Gastroesophageal sphincter (tissue), 3 donors: ENCODE results near the gene KIZ.

Experiments used
- CTCF ChIP-seq, 4 experiments: fragments of 200-600 bp in 2 of 4; fragments of 450-650 bp in 2 of 4; sonication (generic) in 1 of 4; IDR thresholded peaks; one replicate each; pipeline ENCODE4 v1.5.1; 2017 to 2019; ENCODE audit warnings: antibody characterized with exemption in 4 of 4, mild to moderate bottlenecking in 2 of 4, moderate library complexity in 2 of 4
- POLR2A ChIP-seq, 2 donors: fragments of 450-650 bp; IDR thresholded peaks; one replicate each; pipeline ENCODE4 v1.6.1; 2017; ENCODE audit warnings: antibody characterized with exemption in 2 of 2, mild to moderate bottlenecking in 2 of 2, moderate library complexity in 1 of 2

GRCh38 chr20:21289651-21290050 is 163.8 kb downstream of the KIZ start:
- TF ChIP-seq CTCF (IDR thresholded peaks at IDR 0.05) (no peak), POLR2A (IDR thresholded peaks at IDR 0.05) (no peak)
